Activated T-cell treated with anti-CD3 and anti-CD28 coated beads, Interleukin-2, amount 50 U/mL, for 48 hours (primary cell): ENCODE results near the gene LAMA5.
"Not testable (repeated sequence)": the region's sequence is repeated elsewhere in the genome, so short reads cannot be mapped to it uniquely, and the experiment has no call there.

ENCODE experiments used
- DNase-seq, 2 experiments: peaks; one replicate each; pipeline ENCODE4 v3.0.0-alpha.2; 2020

LAMA5 gene

DNA sequence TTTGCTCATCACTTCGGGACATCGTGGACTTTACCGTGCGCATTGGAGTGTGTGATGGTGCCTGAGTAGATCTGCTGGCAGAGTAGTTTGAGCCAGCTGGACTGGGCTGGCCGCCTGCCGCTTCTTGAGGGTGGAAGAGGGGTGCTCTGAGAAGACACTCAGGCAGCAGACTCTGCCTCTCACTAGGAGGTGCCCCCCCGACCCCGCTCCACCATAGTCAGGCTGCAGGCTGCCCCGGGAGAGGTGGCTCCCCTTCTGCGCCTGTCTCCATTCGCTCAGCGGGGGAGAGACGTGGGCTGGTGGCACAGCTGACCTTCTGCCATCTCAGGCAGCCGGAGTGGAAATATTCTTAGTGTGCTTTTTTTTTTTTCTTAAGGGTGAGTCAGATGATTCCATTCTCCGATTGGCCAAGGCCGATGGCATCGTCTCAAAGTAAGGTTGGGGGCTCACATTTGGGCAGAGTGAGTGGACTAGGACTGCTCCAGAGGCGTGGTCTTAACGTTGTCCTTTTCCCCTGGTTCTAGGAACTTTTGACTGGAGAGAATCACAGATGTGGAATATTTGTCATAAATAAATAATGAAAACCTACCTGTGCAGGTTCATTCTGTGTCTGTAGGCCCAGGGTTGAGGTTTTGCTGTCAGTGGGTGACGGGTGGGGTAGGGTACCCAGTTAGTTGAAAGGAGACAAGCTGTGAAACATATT, 21.0 kb upstream of the LAMA5 start:
- peak in 1 of 2 experiments; percentile 36 for DNase-seq

GRCh38 chr20:62387219-62387913, 20.3 kb upstream of the LAMA5 start:
- peak in 1 of 2 experiments; percentile 29 for DNase-seq

GRCh38 chr20:62386383-62387218, 19.5 kb upstream of the LAMA5 start, which contains the start of gene RPS21:
Gene RPS21 (plus strand): TSS chr20:62387103. CDS start chr20:62387339, 236 bp downstream.
- DNase-seq: peak; percentile 93 to 95

DNA sequence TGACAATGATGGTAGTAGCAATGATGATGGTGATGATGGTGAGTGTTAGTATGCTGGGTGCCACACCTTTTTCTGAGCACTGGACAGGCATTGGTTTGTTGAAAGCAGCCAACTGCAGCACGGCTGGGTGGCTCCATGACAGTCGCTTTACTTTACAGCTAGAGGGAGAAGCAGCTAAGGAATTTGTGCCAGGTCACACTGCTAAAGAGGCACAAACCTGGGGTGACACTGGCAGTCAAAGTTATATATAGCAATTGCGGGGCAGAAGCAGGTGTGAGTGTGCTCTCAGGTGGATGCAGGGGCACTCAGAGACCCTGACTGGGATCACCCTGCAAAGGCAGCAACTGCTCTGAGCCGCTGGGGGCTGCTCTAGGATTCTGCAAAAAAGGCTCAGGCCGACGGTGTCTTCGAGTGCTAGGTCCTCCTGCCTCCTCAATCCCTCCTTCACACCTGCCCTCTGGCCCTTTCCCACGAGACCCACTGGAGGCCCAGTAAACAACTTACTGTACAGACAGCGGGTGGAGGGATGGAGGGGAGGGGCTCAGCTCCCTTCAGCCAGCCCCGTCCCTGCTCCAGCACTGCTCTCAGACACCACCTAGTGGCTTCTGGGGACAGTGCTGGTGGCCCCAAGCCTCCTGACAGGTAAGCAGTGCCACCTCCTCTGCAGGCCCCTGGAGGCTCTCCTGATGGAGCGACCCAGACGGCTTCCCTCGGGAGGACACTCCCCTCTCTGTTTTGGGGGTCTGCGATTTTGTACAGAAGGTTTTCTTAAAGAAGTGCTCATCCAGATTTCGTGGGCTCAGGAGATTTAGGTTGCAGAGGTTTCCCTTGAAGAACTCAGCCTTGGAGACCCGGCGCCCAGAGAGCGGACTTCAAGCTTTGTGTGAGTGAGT, 15.4 kb upstream of the LAMA5 start:
- DNase-seq: peak; percentile 88 to 89

DNA sequence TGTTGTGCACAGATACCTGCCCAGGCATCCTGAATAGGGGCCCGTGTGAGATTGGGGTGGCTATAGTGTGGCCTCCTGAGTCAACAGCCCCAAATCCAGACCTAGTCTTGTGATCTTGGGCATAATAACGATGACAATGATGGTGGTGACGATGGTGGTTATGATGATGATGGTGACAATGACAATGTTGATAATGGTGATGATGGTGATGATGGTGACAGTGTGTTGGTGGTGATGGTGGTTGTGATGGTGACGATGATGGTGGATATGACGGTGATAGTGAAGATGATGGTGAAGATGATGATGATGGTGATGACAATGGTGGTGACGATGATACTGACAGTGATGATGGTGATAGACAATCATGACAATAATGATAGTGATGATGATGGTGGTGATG, 14.7 kb upstream of the LAMA5 start:
- DNase-seq: no peak

GRCh38 chr20:62381202-62381797, 14.2 kb upstream of the LAMA5 start:
- DNase-seq: no peak

GRCh38 chr20:62378215-62378614, 11.1 kb upstream of the LAMA5 start:
- no peak for DNase-seq

GRCh38 chr20:62377615-62378178, 10.6 kb upstream of the LAMA5 start:
- DNase-seq: no peak

DNA sequence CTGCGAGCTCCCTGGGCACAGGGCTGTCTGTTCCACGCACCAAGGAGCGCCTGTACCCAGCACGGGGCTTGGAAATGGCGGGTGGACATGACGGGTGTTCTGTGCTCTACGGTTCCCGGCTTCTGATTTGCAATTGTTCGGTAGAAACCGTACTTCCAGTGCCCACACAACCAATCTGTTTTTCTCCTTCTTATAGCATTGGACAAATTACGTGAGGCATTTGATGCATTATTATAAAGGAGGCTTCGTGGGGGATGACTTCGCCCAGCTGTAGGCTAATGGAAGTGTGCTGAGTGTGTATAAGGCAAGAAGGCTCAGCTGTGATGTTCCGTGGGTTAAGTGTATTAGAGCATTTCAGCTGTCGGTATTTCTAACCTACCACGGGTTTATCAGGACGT, 10.0 kb upstream of the LAMA5 start:
- no peak for DNase-seq

DNA sequence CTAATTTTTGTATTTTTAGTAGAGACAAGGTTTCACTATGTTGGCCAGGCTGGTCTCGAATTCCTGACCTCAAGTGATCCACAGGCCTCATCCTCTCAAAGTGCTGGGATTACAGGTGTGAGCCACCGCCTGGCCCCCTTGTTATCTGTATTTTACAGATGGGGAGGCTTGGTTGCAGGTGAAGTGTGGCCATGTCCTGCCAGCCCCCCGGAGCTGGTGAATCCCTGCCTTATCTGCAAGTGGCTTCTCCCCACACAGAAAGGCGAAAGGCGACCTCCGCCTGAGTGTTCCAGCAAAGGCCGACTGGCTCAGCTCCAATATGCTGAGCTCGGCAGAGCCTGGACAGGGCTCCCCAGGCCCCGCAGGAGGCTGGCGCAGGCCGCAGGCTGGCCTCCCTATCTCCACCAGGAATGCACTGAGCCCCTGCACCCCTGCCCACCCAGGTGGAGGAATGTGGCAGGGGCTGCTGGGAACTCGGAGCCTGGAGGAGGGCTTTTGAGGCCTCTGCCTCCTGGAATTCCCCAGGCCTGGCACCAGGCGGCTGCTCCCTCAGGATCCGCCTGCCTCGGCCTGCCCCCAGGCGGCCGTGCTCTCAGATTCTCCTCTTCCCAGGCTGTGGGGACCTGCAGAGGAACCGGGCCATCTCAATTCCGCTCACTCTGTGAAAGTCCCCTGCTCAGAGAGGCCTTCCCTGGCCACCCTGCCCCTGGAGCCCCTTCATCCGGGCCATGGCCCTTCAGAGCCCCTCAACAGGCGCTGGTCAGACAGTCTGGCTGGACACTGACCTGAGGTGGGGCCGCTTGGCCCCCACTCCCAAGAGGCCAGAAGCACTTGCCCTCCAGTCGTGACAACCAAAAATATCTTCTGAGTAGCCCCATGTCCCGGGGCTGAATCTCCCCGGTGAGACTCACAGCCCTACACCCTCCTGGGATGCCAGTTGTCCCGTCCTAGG, 9.3 kb upstream of the LAMA5 start:
- no peak for DNase-seq

DNA sequence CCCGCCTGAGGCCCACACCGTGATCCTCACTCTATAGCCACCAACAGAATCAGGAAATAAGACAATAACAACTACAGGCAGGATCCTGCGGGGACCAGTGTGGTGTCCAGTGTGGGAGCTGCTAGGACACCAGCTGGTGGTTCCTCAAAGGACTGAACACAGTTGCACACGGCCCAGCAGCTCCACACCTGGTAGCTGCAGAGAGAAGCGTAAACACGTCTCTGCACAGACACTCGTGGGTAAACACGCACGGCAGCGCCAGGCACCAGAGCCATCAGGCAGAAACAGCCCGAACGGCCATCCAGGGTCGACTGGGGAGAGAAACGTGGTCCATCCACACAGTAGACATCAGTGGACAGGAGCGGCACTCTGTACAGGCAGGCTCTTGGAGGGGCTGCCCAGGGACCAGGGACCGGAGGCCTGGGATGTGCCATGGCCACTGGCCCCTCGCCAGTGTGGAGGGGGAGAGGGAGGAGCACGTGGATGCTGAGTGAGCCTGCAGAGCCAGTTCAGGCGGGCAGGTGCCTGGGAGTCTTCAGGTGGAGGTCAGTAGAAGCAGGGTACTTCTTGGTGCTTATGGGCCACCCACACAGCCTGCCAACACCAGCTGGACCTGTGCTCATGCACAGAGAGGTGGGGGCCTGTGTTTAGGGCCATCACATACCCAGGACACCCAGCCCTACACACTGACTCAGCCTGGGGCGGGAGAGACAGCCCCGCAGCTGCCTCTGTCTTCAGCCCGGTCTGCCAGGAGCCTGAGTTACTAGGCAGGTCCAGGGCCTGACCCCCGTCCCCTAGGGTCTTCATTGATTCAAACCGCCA, 7.4 kb upstream of the LAMA5 start:
- no peak for DNase-seq

GRCh38 chr20:62373631-62374179, 6.6 kb upstream of the LAMA5 start:
- DNase-seq: not testable (repeated sequence)

DNA sequence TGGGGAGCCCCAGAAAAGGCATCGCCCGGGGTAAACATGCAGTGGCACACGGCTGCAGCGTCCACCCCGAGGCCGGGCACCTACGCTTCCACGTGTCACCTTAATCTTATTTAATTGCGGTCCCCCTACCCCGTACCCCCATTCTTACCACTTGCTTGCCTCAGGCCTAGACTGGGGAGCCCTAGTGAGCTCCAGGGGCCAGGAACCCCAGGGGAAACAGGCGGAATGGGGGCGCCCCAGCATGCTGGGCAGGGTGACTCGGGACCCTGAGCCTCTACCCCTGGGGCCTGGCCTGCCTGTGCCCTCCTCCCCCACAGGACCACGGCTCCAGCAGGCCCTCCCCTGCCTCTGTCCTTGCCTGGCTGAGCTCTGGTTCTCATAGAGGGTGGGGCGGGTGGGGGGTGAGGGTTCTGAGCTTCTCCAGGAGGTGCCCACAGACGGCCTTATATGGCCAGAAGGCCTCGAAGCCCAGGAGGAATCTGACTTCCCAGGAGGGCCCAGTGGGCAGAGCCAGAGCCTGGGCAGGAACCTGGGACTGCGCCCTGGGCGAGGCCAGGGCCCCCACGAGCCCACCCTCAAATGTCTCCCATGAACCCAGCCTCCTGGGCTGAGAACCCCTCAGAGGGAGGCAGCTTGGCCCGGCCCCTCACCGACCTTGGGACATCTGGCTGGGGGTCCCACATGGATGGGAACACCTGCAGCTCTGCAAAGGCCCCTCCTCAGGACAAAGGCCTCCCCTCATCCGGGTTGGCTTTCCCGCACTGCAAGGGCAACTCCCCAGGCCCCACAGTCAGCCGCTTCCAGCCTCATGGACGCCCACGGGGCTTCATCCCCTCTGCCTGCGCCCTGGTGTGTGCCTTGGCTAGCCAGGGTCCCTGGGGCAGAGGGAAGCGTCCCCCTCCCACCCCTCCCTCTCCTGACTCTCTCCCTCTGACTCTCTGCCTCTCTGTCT, 5.2 kb upstream of the LAMA5 start:
- no peak for DNase-seq

- no peak for DNase-seq
Observed at GRCh38 chr20:62371588-62372041, 4.5 kb upstream of the LAMA5 start.

- no peak for DNase-seq
Observed at GRCh38 chr20:62370807-62371587, 3.9 kb upstream of the LAMA5 start.

DNA sequence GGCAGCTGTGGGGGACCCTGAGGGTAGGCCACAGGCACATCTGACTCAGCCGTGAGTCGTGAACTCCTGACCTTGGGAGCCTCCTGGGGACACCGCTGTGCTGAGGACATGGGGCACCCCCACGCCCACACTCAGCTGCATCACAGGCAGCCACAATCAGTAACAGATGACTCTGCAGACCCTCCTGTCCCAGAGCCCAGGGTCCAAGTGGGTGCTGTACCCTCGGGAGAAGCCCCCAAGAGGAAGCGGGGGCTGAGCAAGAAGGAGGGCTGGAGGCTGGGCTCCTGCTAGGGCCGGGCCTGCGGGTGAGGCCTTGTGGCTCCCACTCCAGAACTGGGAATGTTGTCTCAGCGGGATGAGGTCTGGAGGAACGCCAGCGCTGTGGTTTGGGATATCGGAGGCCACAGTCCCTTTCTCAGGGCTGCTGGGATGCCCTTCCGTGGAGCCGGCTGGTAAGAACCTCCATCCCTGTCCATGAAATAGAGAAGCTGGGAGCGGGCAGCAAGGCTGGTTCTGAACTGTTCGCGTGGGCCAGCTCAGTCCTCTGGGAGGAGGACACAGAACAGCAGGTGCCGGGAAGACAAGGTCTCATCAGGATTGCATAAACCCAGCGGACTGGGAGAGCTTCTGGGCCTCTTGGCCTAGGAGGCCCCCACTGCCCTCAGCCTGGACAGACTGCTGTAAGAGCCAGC, 3.1 kb upstream of the LAMA5 start:
- peak; percentile 66 to 73 for DNase-seq

- DNase-seq: no peak
Observed at GRCh38 chr20:62369815-62370114, 2.7 kb upstream of the LAMA5 start.
